DMS53 treated with DMSO at 0.1 percent for 48 hours (cell line): ENCODE measurements around the gene CD82.

Experiments
- DNase-seq: peaks from one replicate; lab custom pipeline; 2025; ENCODE audit not compliant: unreplicated experiment; lab: John Stamatoyannopoulos, UW

CD82 gene

GRCh38 chr11:44565211-44565952 is at the start of gene CD82:
Gene CD82, plus strand, starts transcription at chr11:44565663. Its CDS starts 29,000 bp downstream, at chr11:44594663.
- peak; percentile 91 for DNase-seq

- no peak for DNase-seq
Measured at GRCh38 chr11:44516688-44517507, 48.6 kb upstream of the CD82 start.

GRCh38 chr11:44517541-44517940 is 47.9 kb upstream of the CD82 start:
- DNase-seq: no peak

GRCh38 chr11:44518968-44519550 is 46.4 kb upstream of the CD82 start:
- DNase-seq: no peak

- DNase-seq: no peak
Measured at GRCh38 chr11:44519989-44520737, 45.3 kb upstream of the CD82 start.

GRCh38 chr11:44521148-44521547 is 44.3 kb upstream of the CD82 start:
- no peak for DNase-seq

- DNase-seq: no peak
Measured at GRCh38 chr11:44522294-44522693, 43.2 kb upstream of the CD82 start.

- DNase-seq: no peak
Measured at GRCh38 chr11:44524346-44524745, 41.1 kb upstream of the CD82 start.

- DNase-seq: no peak
Measured at GRCh38 chr11:44524751-44525201, 40.7 kb upstream of the CD82 start.

GRCh38 chr11:44525473-44526252 is 39.8 kb upstream of the CD82 start:
- no peak for DNase-seq

GRCh38 chr11:44526438-44526837 is 39.0 kb upstream of the CD82 start:
- no peak for DNase-seq

GRCh38 chr11:44527476-44527875 is 38.0 kb upstream of the CD82 start:
- no peak for DNase-seq

- DNase-seq: no peak
Measured at GRCh38 chr11:44528103-44528502, 37.4 kb upstream of the CD82 start.

- no peak for DNase-seq
Measured at GRCh38 chr11:44528581-44528980, 36.9 kb upstream of the CD82 start.

GRCh38 chr11:44529895-44530412 is 35.5 kb upstream of the CD82 start:
- DNase-seq: no peak

- DNase-seq: no peak
Measured at GRCh38 chr11:44530413-44531115, 34.9 kb upstream of the CD82 start.

- no peak for DNase-seq
Measured at GRCh38 chr11:44531116-44531504, 34.4 kb upstream of the CD82 start.

GRCh38 chr11:44531636-44532035 is 33.8 kb upstream of the CD82 start:
- DNase-seq: no peak

GRCh38 chr11:44532809-44533208 is 32.7 kb upstream of the CD82 start:
- DNase-seq: no peak
